Measurements from ENCODE around the gene GPX5. TPM values are rescaled to one million over a fixed set of nuclear protein-coding genes. Genes with fewer than 3 reads are reported as not detected.
"Not testable (repeated sequence)": the region's sequence is repeated elsewhere in the genome, so short reads cannot be mapped to it uniquely, and the experiment has no call there.

Gene GPX5, protein sequence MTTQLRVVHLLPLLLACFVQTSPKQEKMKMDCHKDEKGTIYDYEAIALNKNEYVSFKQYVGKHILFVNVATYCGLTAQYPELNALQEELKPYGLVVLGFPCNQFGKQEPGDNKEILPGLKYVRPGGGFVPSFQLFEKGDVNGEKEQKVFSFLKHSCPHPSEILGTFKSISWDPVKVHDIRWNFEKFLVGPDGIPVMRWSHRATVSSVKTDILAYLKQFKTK
- total RNA-seq (2014; rRNA removed; shearing (Covaris generic); ENCODE audit: low replicate concordance), result not detected in 2 replicates

DNA sequence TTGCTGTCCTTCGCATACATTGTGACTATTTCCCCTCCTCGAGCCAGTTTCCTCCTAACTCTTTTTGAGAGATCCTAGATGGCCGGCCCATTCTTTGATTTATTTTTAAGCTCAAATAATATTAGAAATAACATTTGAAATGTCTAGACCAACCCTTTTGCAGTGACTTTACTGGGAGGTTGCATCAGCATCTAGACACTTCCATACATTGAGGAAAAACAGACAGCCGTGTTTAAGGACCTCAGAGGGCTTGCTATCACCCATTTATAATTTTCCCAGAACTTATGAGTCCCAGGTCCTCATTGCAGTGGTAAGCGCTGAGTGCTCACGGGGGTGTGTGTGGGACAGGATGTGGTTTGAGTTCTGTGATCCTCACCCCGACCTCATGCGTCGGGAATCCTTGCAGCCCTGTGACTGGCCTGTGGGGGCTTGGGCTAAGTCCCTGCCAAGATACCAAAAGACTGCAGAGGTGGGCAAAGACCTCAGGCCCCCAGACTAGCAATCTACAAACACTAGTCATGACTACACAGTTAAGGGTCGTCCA is at the start of gene GPX5:
TSS of gene GPX5 (plus strand) at position 386 of the 544 bp plus-strand sequence. CDS start at position 519, 133 bp downstream.
- no peaks in the 10 kb centered on the region for H3K9me3 ChIP-seq
- no peak for DNase-seq
- no peak within 1 kb of the TSS for H3K4me3 ChIP-seq
- H3K36me3 ChIP-seq, result no peaks in the 10 kb centered on the region
- H3K27me3 ChIP-seq, result no peaks in the 10 kb centered on the region

DNA sequence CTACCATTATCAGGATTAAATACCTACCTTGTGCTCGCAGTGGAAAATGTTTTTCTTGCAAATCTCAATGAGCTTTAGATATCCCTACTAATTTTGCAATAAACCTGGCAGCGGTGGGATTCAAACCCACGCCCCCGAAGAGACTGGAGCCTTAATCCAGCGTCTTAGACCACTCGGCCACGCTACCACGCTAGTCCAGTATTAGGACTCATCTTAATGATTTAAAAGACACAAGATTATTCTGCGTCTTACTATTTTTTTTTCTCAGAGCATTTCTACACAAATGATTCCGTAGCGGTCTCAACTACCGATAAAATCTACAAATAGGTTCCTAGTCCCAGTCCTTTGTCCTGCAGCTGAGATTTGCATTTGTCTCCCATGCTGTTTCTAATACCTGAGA is 47.2 kb upstream of the GPX5 start:
- Histone ChIP-seq H3K36me3 (no peaks in the 10 kb centered on the region), H3K4me3 (no peak overlapping the region), H3K27me3 (peaks cover 4% of the 10 kb centered on the region; the same call in 1 of the 2 replicates), H3K9me3 (no peaks in the 10 kb centered on the region)
- no peak for DNase-seq

DNA sequence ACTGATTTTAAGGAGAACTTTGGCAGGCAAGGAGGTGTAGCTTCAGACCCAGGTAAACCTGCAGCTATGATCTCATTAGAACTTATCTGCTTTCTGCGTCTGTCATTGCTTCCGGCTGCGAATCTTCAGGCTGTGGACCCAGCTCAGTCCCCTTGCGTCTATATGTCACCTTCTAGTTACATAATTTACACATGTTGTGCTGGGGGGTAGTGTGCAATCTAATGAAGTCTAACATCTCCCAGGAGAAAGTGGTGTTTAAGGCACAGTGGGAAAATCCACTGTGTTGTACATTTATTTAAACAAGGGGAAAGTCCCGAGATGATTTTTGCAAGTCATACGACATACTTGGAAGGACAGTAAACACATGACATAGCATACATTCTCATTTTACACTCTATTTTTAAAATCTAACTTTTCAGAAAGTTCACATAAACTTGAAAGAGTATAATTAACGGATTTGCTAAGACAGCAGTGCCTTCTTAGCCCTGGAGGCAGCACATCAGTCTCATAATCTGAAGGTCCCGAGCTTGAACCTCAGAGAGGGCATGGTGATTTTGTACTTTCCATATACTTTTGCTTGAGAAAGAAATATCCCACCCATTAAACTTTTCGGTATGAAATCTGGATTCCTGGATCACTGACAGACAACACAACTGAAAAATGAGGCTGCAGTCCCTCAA is 45.3 kb upstream of the GPX5 start:
- H3K9me3 ChIP-seq, result no peaks in the 10 kb centered on the region
- H3K36me3 ChIP-seq, result no peaks in the 10 kb centered on the region
- no peaks in the 10 kb centered on the region; the same call in 1 of the 2 replicates for H3K27me3 ChIP-seq
- no peak for DNase-seq
- no peak overlapping the region for H3K4me3 ChIP-seq

DNA sequence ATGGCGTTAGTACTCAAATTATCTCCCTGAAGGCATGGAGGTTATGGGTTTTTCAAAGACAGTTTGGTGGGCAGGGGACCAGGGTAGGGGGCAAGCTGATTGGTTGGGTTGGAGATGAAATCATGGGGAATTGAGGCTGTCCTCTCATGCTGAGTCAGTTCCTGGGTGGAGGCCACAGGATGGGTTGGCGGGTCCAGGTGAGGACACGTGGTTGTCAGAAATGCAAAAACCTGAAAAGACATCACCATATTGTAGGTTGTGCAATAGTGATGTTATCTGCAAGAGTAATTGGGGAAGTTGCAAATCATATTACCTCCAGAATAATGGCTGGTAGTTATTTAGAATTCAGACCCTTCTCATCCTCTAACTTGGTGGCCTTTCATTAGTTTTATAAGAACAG is 40.2 kb upstream of the GPX5 start:
- H3K27me3 ChIP-seq, result no peaks in the 10 kb centered on the region; the same call in 1 of the 2 replicates
- no peaks in the 10 kb centered on the region for H3K36me3 ChIP-seq
- H3K9me3 ChIP-seq, result no peaks in the 10 kb centered on the region
- no peak overlapping the region for H3K4me3 ChIP-seq
- DNase-seq, result no peak

DNA sequence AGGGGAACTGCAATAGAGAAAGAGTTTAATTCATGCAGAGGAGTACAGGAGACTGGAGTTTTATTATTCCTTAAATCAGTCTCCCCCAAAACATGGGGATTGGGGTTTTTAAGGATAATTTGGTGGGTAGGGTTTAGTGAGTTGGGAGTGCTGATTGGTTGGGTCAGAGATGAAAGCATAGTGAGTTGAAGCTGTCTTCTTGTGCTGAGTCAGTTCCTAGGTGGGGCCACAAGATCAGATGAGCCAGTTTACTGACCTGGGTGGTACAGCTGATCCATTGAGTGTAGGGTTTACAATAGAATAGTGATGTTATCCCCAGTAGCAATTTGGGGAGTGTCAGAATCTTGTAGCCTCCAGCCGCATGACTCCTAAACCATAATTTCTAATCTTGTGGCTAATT is 39.1 kb upstream of the GPX5 start:
- no peak for DNase-seq
- Histone ChIP-seq H3K9me3 (no peaks in the 10 kb centered on the region), H3K27me3 (no peaks in the 10 kb centered on the region), H3K4me3 (no peak overlapping the region), H3K36me3 (no peaks in the 10 kb centered on the region)

DNA sequence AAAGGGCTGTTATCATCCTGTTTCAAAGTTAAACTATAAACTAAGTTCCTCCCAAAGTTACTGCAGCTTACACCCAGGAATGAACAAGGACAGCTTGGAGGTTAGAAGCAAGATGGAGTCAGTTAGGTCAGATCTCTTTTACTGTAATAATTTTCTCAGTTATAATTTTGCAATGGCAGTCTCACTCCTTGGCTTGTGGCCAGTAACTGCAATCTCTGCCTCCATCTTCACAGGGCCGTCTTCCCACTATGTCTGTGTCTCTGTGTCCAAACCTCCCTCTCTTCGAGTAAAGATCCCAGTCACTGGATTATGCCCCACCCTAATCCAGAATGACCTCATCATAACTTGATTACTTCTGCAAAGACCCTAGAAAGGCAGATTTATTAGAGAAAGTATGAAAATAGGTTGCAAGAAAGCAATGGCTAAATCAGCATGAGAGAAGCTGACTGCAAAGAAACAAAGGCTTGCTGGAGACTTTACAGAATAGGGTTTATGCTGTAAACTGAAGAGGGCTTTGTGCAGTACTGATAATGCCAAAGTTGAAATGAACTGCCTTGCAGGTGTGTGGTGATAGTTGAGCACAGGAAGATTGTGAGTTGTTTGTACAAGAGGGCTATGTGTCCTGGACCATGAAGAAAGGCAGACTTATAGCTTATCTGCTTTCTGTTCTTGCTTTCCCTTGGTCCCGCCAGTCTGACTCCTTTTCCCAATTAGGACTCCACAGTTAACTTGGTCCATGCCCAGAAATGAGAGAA is 38.5 kb upstream of the GPX5 start:
- no peak for DNase-seq
- H3K36me3 ChIP-seq, result no peaks in the 10 kb centered on the region
- H3K9me3 ChIP-seq, result no peaks in the 10 kb centered on the region
- H3K4me3 ChIP-seq, result no peak overlapping the region
- H3K27me3 ChIP-seq, result no peaks in the 10 kb centered on the region

DNA sequence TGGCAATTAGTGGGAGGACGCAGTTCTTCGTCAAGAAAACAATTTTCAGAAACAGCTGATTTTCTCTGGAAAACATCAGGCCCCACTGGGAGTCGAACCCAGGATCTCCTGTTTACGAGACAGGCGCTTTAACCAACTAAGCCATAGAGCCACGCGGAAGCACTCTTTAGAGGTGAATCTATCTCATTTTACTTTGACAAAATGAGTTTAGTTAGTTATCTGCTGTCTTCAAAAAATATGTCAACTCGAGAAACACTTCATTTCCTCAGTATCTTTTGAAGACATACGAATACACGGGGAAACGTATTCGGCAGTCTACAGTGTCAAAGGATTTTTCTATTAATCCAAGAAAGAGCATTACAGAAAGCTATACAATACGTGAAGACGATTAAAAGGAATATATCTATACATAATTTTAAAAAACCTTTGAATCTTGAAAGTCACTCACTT is 36.7 kb upstream of the GPX5 start:
- DNase-seq, result peak; percentile 56
- no peaks in the 10 kb centered on the region for H3K36me3 ChIP-seq
- H3K27me3 ChIP-seq, result no peaks in the 10 kb centered on the region
- no peaks in the 10 kb centered on the region for H3K9me3 ChIP-seq
- peak overlapping the region; percentile 58 for H3K4me3 ChIP-seq

DNA sequence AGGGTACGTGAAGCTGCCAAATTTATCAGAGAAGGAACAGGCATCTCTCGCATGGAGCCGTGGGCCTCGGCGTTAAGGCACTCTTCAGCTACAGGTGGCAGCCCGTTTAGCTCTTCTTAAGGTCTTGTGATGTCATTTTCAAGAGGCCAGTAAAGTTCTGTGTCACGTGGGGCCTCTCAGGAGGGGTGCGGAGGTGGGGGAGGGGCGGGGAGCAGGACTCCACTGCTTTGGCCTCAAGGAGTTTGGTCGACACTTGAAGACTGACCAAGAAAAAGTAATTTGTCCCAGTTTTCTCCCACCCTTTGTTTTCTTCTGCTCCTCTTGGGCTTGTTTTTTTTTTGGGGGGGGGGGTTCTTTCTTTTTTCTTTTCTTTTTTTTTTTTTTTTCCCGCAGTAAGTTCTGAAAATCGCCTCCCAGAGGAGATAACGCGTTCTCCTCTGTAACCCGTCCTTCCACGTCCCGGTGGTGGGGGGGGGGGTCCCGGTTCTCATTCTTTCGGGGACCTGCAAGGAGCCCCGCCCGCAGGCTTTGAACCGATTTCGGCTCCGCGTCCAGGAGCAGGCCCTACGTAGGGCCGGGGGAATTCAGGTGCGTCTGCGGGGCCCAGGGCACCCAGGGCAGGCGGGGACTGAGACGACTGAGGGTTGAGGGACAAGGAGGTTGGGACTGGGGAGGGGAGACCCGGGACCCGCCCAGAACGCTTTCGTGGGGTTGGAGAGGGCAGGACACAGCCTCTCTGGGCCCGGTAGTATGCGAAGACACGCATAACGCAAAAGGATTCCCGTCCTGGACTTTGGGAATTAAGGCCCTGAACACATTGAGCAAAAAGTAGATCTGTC is 36.1 kb upstream of the GPX5 start:
- DNase-seq, result peak; percentile 65
- H3K9me3 ChIP-seq, result no peaks in the 10 kb centered on the region
- no peaks in the 10 kb centered on the region for H3K36me3 ChIP-seq
- no peaks in the 10 kb centered on the region for H3K27me3 ChIP-seq
- peak overlapping the region; percentile 58 for H3K4me3 ChIP-seq

DNA sequence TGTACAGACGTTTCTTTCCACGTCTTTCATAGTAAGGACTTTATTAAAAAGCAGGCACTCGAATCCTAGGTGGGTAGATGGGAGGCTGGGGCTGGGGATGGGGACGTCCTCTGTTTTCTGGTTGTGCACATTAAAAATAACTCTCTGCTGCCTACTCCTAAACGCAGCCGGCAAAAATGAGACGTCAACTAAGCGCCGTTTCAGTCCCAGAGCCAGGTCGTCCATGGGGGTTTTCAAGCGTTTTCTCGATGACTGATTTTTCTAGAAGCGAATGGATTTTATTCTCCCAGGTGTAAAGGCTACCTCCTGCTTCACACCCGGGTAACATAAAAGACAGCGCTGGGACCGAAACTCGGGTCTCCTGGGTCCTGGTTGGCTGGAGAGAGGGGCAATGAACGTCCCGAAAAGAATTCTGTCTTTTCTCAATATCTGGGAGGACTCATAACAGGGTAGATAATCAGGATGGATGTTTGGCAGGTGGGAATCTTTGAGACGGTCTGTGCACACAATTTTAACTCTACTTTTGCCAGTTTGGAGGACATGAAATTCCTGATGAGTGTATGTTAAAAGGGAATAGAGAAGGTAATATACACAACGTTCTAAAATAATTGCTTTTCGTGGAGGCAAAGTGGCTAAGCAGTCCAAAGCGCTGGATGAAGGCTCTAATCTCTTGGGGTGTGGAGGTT is 35.3 kb upstream of the GPX5 start:
- Histone ChIP-seq H3K36me3 (no peaks in the 10 kb centered on the region), H3K4me3 (peak overlapping the region; percentile 58), H3K9me3 (no peaks in the 10 kb centered on the region), H3K27me3 (no peaks in the 10 kb centered on the region)
- DNase-seq, result peak; percentile 12

DNA sequence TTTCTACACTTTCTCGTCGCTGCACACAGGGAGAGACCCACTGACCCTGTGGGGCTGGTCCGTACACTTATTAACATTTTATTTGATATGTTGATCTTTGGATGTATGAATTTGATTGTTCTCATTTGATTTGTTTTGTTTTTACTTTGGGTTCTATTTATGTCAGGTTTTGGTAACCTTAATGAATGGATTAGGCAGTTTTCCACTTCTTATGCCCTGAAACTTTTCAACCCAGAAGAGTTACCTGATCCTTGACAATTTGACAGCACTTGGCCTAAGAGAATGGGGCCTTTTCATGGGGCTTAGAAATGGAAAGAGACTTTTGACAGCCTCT is 33.7 kb upstream of the GPX5 start:
- H3K36me3 ChIP-seq, result no peaks in the 10 kb centered on the region
- DNase-seq, result no peak
- H3K4me3 ChIP-seq, result no peak overlapping the region

DNA sequence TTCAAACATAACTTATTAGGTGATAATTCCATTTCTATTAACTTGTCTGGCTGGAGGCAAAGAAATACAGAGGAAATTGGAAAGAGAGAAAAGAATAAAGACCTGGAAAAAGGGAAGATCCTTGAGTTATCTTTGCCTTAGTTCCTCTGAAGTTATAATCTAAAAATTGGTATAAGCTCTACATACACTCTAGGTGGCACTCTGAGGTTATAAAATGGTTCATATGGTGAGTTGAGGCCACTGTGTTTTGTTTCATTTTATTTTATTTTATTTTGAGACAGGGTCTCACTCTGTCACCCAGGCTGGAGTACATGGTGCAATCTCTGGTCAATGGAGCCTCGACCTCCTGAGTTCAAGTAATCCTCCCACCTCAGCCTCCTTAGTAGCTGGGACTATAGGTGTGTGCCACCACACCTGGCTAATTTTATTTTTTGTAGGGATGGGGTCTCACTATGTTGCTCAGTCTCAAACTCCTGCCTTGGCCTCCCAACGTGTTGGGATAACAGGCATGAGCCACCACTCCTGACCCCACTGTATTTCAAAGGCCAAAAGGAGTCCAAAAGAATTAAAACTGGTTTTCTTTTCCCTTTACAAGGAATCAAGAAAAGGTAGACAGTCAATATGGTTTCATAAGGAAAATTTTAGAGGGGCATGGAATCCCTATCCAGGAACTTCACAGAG is 29.4 kb upstream of the GPX5 start:
- 0 out of 2 replicates have a peak, but pooled peaks cover 2% of the 10 kb centered on the region for H3K27me3 ChIP-seq
- DNase-seq, result no peak
- no peaks in the 10 kb centered on the region for H3K36me3 ChIP-seq
- H3K9me3 ChIP-seq, result no peaks in the 10 kb centered on the region
- H3K4me3 ChIP-seq, result no peak overlapping the region

More for the DNA sequence above, 33.7 kb upstream of the GPX5 start:
- Histone ChIP-seq H3K27me3 (no peaks in the 10 kb centered on the region), H3K9me3 (no peaks in the 10 kb centered on the region)

DNA sequence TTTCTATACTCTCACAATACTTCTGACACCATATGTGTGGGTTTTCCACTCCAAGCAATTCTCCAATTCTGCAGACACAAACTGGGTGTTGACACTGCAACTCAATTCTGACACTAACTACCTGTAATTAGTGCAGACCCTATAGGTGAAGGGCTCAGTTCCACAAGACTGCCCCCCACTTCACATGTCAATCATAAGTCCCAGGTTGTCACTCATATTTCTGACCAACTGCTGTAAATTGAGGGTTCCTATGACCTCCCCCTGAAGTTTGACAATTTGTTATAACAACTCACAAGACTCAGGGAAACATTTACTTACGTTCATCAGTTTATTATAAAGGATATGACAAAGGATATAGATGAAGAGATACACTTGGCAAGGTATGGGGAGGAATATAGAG is 28.4 kb upstream of the GPX5 start:
- H3K4me3 ChIP-seq, result no peak overlapping the region
- no peaks in the 10 kb centered on the region for H3K36me3 ChIP-seq
- no peaks in the 10 kb centered on the region for H3K9me3 ChIP-seq

DNA sequence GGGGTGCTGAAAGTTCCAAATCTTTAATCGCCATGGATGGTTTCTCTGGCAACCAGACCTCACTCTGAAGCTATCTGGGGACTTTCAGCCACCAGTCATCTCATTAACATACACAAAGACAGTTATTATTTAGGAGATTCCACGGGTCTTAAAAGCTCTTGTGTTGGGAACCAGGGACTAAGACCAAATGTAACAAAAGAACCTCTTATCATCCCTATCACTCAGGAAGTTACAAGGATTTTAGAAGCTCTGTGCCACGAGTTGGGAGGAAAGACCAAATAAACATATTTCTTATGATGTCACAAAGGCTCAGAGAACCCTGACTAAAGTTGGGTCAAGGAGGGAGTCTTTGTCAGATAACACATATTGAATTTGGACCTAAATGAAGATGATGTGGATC is 27.8 kb upstream of the GPX5 start:
- no peaks in the 10 kb centered on the region for H3K36me3 ChIP-seq
- H3K4me3 ChIP-seq, result no peak overlapping the region
- no peaks in the 10 kb centered on the region for H3K9me3 ChIP-seq
- DNase-seq, result no peak
- H3K27me3 ChIP-seq, result 0 out of 2 replicates have a peak, but pooled peaks cover 2% of the 10 kb centered on the region

More for the DNA sequence above, 28.4 kb upstream of the GPX5 start:
- DNase-seq, result no peak
- 0 out of 2 replicates have a peak, but pooled peaks cover 2% of the 10 kb centered on the region for H3K27me3 ChIP-seq

DNA sequence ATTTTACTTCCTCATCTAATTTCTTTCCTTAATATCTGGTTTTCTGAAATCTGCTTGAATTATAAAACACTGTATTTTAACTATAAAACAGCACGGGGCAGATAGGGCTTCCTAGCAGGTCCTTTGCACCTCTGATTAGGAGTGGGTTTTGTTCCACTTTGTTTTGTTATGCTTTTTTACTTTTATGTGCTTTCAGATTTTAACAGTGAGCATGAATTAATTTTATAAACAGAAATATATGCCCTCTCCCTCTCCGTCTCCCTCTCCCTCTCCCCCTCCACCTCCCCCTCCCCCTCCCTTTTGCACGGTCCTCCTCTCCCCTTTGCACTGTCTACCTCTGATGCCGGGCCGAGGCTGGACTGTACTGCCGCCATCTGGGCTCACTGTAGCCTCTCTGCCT is 24.4 kb upstream of the GPX5 start:
- Histone ChIP-seq H3K4me3 (no peak overlapping the region), H3K27me3 (0 out of 2 replicates have a peak, but pooled peaks cover 2% of the 10 kb centered on the region), H3K9me3 (no peaks in the 10 kb centered on the region), H3K36me3 (no peaks in the 10 kb centered on the region)
- peak; percentile 18 for DNase-seq

DNA sequence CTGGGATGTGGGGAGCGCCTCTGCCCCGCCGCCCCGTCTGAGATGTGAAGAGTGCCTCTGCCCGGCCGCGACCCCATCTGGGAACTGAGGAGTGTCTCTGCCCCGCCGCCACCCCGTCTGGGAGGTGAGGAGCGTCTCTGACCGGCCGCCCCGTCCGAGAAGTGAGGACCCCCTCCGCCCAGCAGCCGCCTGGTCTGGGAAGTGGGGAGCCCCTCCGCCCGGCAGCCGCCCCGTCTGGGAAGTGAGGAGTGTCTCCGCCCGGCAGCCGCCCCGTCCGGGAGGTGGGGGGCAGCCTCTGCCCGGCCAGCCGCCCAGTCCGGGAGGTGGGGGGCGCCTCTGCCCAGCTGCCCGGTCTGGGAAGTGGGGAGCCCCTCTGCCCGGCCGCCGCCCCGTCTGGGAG is 23.5 kb upstream of the GPX5 start:
- not testable (repeated sequence) for DNase-seq, H3K36me3 ChIP-seq, H3K4me3 ChIP-seq, H3K9me3 ChIP-seq, H3K27me3 ChIP-seq
